Renal cortical epithelial cell (primary cell): Measurements from ENCODE around the gene ADAM10. TPM values are rescaled to one million over a fixed set of nuclear protein-coding genes. Genes with fewer than 3 reads are reported as not detected.

Experiments used
- DNase-seq: peaks from one replicate; pipeline ENCODE4 v3.0.0-alpha.2; 2011; ENCODE audit warnings: low read depth
- total RNA-seq: library from RNA; depleted of rRNA; stranded (reverse); fragments of >200 nt; gene quantifications from 2 replicates; pipeline ENCODE4 v1.2.3, GENCODE V29; 2014

Gene ADAM10
- total RNA-seq, 1 donor from 2014 or later, result 540 TPM

DNA sequence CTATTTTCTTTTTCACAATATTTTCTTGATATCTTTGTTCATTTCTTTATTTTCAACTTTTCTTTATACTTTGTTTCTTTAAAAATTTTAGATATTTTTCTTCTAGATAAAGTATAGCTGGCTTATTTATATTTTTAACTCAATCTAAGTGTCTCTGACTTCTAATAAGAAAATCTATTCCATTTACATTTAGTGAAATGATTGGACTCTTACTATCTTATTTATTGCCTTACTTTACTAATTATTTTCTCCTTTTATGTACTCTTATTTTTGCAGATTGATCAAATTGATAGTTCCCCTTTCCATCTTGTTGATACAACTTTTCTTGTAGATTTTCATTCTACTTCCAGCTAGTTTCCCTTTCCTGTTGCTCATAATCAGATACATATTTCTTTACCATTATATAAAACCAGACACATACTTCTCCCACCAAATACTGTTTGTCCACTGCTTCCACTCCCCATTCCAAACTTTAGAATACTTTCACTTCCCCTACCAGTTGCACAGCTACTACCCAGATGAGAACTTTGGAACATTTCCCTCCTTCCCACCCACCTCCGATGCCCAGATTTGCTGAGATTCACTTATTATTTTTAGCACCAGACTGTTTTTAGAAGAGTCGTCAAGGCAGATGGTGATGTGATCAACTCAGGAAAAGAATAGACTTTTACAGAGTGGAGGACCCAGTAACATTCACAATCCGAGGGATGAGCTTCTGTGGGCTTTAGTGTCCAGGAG is 166.2 kb downstream of the ADAM10 start:
- DNase-seq, result no peak

DNA sequence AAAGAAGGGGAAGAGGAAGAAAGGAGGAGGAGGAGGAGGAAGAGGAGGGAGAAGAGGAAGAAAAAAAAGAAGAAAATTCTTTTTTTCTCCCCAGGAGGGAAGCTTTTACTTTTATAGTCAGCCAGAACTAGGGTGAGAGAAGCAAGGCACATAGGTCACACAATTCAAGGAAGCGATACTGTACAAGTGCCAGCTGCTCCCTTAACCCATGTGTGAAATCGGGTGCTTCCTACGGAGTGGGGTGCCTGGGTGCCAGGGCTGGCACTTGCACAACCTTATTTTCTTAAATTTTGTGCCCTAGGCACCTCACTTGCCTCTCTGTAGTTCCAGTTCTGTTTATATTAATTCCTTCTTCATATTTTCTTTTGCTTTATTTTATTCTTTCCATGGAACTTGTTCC is 167.3 kb downstream of the ADAM10 start:
- DNase-seq, result no peak

DNA sequence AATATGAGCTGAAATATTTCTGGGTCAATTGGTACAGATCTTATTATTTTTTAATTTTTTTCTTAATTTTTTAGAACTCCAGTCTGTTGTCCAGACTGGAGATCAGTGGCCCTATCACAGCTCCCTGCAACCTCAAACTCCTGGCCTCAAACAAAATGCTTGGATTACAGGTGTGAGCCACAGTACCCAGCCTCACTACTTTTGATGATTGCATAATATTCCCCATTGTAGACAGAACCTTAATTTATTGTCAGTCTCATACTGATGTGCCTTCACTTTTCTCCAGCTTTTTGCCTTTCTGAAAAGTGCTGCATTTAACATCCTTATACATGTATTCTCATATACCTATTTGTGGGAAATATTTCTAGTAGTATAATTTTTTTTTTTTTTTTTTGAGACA is 172.8 kb downstream of the ADAM10 start:
- DNase-seq, result no peak

DNA sequence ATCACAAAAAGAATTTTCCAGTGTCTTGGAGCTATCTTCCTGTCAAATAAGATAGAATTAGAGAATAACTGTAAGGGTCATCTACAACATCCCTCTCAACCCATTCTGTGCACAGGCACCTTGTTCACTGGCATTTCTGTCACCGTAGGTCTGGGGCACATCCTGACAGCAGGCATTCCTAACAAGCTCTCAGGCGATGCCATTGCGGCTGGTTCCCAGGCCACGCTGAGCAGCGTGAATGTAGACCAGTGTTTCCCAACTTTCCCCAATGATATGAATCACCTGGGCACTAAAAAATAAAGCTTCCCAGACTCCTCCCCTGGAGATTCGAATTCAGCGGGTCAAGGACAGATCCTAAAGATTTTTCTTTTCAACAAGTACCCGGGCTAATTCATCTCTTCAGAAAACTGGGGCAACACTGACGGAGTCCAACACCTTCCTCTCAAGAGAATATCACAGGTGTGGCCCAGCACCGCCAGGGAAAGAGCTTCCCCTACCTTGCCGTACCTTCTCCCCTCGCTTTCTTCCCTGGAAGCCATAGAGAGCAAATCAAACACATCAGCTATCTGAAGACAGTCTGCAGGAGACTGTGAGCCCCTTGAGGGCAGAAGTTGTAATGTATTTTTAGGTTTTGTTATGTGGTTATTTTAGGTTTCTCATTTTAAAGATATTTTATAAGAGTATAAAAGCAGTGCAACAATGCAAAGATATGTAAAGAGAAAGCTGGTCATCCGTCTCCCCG is 174.3 kb downstream of the ADAM10 start:
- DNase-seq, result no peak

DNA sequence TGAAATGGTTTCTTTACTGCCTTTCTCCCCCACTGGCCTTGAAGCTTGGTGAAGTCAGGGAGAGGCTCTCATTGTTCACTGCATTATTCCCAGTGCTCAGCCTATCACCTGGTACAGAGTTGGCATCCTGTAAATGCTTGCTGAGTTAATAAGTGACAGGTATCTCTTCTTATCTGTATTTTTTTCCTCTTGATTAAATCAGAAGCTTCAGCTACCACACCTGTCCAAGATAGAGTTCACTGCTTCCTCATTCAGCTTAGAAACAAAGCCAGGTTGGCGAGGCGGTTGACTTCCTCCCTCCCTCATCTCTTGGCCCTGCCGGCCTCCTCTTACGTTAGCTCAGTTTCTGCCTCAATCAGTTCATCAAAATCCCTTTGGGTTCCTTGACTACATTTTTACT is 174.9 kb downstream of the ADAM10 start:
- DNase-seq, result peak; percentile 41

DNA sequence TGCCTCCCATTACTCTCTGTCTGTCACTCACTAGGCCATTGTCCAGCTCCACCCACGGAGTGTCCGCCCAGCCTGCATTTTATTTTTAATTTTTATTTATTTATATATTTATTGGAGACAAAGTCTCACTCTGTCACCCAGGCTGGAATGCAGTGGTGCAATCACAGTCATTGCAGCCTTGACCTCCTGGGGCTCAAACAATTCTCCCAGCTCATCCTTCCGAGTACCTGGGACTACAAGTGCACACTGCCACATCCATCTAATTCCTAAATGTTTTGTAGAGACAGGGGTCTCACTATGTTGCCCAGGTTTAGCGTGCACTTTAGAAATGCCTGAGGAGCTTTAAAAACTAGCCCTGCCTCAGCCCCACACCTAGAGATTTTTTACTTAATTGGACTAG is 176.2 kb downstream of the ADAM10 start:
- DNase-seq, result no peak

DNA sequence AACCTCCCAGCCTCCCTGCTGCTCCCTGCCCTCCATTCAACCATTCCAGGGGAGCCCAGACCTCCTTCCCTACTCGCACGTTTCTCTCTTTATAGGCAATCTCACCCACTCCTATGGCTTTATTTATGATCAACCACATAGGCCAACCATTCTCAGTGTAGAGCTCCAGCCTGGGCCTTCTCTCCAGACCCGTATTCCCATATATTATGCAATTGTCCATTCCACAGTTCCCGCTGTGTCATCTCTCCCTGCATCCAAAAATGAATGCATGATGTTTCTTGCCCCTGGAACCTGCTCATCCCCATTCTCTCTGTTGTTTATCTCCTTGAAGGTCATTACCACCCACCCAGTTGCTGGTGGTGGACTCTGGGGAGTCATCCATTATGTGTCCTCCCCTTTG is 177.0 kb downstream of the ADAM10 start:
- DNase-seq, result no peak

DNA sequence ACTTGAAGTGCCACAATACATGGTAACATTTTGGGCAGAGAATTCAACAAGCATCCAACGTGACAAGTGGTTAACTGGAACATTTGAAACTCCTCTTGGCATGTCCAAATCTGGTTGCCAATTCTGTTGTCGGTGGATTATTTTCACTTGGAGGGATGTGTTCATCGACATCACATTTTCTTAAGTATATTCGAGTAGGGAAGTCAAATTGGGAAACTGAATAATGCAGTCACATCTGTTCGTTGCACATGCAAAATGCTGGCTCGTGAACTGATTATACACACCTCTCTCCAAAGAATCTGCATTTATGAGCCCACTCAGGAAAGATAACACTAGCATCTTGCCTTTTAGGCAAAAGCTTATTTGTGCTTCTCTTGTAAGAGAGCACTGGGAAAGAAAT is 178.0 kb downstream of the ADAM10 start:
- DNase-seq, result no peak

DNA sequence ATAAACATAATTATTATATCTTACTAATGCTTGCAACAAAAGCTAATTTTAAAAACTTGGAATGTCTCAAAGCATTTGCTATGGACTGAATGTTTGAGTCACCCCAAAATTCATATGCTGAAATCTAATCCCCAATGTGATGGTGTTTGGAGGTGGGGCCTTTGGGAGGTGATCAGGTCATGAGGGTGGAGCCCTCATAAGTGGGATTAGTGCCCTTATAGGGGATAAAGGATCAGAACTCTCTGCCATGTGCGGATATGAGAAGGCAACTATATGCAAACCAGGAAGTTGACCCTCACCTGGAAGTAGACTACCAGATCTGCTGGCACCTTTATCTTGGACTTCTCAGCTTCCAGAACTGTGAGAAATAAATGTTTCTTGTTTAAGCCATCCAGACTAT is 180.1 kb downstream of the ADAM10 start:
- no peak for DNase-seq

DNA sequence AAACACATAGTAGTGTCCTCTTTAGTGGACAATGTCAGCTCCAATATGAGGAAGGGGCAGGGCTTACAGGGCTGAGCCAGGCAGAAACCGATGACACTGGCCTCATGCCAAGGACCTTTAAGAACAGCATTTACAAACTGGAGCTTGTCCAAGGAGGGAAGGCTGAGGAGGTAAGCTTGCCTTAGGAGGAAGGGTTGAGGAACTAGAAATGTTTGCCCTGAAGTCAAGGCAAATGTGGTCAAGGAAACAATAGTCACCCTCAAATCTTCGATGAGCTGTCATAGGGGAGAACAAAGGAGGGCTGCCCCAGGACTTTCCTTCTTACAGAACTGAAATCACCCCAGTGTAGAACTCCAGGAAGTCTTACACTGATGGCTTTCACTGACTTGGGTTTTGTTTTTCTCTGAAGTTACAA is 181.3 kb downstream of the ADAM10 start:
- DNase-seq, result peak; percentile 84

DNA sequence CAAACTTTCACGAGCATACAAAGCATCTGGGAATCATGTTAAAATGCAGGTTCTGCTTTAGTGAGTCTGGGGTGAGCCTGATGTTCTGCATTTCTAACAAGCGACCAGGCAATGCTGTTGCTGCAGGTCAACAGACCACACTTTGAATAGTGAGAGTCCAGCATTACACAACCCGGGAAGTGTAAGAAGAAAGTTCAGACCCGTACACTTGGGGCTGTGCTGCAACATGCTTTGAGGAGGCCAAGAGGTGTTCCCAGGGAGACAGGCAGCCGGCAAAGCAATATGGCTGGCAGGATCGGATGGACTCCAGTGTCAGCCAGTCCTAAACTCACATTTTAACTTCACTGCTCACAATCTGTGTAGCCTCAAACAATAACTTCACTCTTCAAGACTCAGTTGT is 183.5 kb downstream of the ADAM10 start:
- DNase-seq, result peak; percentile 79

DNA sequence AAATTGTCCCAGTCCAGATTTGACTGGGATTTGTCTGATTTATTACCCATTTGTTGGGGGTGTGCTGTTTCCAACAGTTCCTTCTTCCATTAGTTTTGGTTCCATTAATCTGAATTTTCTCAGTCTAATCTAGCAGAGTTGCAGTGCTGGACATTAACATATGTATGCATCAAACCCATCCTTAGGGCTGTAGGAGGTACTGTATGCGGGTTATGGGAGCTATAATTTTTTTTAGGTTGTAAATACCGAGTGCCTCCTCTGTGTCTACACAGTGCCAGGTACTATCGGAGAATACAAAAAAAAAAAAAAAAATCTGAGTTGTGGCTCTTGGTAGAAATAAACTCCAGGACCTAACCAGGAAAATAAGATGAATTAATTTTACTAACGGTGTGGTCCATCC is 183.9 kb downstream of the ADAM10 start:
- DNase-seq, result no peak

DNA sequence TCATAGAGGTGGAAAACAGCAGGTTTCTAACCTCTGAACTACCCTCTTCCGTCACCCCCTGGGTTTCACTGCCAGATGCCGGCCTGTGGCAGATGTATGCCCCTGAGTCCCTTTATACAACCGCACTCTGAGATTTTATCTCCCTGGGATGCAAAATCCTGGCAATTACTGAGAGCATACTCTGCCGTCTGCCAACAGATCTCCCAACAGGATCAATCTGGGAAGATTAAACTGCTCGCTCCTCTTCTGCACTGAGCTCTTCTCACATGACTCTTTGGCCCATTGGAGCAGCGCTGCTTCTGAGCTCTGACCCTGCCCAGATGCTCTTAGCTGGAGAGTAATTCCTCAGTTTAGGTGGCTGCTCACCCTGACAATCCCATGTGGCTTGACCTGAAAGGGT is 184.5 kb downstream of the ADAM10 start:
- DNase-seq, result no peak

DNA sequence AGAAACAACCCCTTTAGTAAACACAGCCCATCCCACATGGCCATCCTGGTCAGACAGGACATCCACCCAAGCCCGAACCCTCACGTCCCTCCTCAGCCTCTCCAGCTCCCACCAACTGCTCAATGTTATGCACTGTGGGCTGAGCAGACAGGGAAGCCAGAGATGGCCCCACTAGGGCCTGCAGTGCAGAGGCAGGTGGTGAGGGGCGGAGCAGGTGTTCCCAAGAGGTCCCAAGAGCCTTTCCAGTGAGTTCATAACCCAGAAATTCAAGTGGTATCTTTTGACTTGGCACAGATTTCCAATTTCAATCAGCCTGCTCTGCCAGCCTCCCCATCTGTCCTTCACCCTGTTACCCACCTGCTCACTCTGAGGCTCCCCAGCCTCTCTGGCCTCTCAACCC is 187.4 kb downstream of the ADAM10 start:
- DNase-seq, result no peak

DNA sequence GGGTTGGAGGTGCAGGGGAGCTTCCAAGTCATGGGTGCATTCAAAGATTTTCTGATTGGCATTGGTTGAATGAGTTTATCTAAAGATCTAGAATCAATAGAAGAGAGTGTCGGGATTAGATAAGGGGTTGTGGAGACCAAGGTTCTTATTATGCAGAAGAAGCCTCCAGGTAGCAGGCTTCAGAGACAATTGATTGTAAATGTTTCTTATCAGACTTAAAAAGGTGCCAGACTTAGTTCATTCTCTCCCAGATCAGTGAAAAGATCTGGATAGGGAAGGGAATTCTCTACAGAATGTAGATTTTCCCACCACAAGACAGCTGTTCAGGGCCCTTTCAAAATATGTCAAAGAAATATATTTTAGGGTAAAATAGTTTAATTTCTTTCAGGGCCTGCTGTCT is 188.2 kb downstream of the ADAM10 start:
- no peak for DNase-seq

DNA sequence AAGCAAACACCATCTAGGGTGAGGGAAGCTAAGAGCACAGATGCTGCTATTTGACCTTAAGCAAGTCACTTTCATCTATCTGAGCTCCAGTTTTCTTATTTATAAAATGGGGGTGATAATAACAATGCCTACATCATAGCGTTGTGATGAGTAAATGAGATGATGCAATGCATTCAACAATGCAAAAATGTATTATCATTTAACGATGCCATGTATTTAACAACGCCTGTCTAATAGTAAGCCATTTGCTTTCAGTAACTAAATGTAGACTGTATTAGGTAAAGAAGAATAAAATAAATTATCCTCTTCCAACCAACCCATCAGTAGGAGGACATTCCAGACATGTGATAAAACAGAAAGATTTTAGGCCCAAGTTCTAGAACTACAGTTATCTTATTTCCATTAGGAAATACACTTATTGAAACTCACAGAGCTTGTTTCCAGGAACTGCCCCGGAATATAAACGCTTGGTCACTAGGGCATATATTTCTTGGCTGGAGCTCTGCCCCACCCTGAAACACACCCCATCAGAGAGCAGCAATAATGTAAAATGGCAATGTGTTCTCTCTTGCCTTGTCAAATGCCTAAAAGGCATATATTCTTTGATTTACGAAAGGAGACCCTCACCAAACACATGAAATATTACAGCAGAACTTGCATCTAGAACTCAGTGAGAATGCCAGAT is 189.5 kb downstream of the ADAM10 start:
- no peak for DNase-seq

DNA sequence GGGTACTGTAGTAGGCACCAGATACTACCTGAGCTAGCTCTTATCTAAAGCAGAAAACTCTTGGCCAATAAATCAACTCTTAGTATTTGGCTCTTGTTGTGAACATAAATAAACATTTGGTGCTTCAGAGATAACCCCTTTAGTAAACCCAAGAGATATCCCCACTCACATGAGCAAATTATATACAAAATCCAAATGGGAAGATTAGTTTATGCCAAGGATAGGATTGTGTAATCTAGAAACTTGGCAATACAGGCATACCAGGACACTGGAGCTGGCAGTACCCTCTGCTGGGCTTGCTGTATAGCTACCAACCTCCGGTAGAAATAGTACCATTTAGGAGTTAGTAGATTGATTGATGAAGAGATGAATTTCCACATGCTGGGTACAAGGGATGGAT is 190.7 kb downstream of the ADAM10 start:
- DNase-seq, result no peak

DNA sequence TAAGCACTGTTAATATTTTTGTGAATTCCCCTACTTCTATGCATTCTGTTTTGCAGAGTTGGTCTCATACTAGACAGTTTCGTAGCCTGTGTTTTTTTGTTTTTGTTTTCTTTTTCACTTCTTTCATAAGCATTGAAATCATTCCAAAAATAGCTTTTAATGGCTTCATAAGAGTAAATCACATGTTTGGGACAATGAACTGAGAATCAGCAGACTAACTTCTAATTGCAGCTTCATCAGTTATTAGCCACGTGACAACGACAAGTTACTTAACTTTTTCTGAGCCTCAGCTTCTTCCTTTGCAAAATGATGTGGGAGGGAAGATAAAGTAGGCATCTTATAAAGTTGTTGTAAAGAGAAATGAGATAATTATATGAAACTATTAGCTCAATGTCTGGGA is 193.0 kb downstream of the ADAM10 start:
- no peak for DNase-seq

DNA sequence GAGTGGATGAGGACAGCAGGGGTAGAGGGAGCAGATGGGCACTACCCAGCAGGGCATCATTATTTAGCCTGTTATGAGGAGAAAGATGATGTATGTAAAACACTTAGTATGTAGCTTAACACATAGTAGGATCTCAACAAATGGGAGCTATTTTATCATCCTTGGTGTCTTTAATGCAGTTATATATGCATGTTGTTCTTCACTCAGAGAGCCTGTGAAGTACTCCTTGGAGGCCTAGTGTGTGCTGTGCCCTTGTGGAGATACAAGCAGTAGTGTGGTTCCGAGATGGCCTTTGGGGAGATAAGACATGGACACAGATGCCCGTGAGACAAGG is 193.5 kb downstream of the ADAM10 start:
- DNase-seq, result no peak

DNA sequence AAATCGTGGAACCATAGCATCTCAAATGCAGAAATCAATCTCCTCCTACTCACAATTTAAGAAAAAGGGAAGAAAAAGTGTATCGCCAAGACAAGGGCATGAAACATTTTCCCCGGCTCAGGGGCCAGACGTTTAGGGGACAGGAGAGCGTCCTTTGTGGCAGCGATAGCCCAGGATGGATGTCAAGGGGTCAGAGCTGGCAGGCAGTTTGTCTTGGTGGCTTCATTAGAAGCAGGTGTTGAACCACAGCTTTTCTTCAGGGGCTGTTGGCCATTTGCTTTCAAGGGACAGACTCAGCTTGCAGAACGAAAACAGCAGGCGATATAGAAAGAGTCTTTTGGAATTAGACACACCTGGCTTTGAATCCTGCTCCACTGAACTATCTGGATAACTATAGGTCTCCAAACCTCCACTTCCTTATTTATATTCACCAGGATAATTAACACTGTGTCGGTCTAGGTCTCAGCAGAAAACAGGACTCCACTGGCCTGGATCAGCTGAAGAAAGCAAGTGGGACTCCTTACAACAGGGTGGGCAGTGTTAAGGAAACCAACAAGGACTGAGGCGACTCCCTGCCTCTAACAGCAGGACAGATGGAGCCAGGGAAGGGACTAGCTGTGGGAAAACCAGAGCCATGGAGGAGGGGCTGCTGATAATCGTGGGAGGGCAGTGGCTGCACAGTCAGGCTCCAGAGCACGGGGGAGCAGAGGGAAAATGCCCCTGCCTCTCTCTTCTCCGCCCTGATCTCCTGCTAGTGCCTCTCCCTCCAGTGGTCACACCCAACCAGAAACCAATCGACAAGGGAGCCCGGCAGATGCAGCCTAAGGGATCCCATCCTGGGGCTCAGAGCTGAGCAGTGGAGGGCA is 194.1 kb downstream of the ADAM10 start:
- DNase-seq, result no peak

DNA sequence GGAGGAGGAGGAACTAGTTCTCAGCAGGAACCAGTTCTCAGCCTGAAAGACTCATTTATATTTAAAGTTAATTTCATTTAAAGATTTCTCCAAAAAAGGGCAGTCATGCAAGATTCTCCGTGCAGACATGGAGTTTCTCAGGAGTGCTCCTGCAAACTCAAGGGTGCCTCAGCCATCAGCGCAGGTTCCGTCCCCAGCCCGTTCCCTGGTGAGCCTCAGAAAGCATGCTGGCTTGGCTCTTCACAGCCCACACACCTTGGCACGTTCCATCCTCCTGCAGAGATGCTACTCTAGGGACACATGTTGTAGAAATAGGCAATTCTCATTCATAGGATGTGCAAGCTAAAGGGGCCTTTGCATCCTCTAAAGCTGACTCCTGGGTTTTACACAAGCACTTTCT is 194.7 kb downstream of the ADAM10 start:
- DNase-seq, result no peak

DNA sequence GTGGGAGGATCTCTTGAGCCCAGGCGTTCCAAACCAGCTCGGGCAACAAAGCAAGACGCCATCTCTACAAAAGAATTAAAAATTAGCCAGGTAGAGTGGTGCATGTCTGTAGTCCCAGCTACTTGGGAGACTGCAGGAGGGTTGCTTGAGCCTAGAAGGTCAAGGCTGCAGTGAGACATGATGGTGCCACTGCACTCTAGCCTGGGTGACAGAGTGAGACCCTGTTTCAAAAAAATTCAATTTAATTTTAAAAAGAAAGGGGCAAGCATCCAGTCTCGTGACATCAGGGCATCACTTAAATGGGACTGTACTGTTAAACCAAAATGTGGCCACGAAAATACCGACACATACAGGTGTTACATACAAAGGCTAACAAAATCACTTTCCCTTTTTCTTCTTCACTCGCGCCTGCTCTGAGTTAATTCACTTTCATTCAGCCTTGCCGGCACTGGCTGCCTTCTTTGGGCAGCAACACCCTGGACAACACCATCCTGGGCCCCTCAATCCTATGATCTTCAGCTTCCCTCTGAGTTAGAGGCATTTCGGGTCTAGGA is 196.1 kb downstream of the ADAM10 start:
- DNase-seq, result no peak
